Renal cortex interstitium (tissue), 11 donors: ENCODE measurements around the gene MAEA. TPM values are rescaled to one million over a fixed set of nuclear protein-coding genes. Genes with fewer than 3 reads are reported as not detected.
"Not testable (repeated sequence)": the region's sequence is repeated elsewhere in the genome, so short reads cannot be mapped to it uniquely, and the experiment has no call there.

Experiments used
- DNase-seq, 11 donors: peaks; one replicate each; pipeline ENCODE4 v3.0.0-alpha.2; 2013; ENCODE audit warnings: low read depth in 9 of 11, low spot score in 4 of 11; ENCODE audit errors: extremely low read depth in 1 of 11
- polyA plus RNA-seq, 3 donors: library from polyadenylated mRNA; unstranded; fragments of 120-200 nt; gene quantifications; one replicate each; pipeline ENCODE4 v1.2.1, GENCODE V29; 2013; ENCODE audit not compliant: insufficient read length in 3 of 3

The MAEA gene
- polyA plus RNA-seq, 3 donors = 59.8 to 85.4 (median 73.0) TPM

DNA sequence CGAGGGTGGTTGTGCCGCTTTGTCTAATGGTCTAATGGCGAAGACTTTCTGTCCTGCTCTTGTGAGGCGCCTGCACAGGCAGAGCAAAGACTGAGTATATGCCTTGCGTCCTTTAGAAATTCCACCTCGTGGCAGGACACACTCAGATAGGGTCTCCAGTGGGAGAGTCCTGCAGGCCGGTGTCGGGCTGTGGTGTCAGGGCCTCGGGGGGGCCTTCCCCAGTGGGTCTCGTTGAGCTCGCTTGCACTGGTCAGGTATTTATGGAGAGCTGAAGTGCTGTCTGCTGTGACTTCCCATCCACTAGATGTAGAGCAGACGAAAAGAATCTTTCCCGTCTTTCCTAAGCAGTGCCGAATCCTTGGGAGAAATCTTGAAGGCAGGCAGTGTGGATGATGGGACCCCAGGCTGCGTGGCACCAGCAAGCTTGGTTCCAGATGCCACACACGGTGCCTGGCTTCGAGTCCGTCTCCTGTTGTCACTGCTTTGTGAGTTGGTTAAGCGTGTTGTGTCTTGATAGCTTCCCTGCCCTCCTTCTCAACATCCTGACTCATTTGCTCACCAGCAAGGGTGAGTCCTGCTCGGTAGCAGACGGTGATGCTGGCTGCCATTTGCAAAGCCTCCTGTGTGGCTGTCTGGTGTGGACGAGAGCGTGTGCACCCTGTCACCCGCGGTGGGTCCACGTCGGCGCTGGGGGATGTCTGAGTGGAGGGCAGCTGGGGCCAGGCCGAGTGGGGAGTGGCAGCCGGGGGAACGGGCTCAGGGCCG is 20.5 kb downstream of the MAEA start:
- no peak for DNase-seq

DNA sequence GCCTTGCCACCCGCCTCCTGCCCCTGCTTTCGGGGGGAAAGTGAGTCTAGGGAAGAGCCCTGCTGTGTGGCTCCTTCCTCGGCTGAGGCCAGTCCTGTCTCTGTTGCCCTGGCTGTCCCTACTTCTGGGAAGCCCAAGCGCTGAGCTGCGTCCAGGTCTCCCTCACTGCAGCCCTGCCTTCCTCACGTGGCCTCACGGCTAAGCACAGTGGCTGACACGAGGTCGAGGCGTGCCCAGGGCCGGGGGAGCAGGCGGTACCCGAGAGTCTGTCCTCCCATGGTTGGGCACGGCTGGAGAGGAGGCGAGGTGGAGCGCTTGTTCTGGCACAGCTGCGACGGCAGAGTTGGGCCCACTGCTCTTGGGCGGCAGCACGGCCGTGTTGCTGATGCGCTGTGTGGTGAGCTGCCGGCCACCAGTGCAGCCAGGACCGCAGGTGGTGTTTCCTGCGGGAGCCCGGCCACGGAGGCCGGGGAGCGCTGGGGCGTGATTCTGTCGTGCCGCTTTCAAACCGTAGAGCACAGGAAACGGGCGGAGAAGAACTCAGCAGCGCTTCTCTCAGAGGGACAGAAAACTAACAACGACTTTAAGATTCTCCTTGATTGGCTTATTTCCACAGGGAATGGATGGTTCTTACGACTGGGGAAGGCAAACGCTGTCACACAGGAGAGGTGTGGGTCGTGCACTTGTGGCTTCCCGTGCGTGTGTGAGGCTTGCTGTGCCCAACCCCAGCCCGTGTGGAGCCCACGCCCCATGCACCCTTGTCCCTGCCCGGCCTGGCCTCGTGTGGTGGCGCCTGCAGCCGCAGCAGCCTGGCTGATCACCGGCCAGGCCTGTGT is 21.3 kb downstream of the MAEA start:
- no peak for DNase-seq

DNA sequence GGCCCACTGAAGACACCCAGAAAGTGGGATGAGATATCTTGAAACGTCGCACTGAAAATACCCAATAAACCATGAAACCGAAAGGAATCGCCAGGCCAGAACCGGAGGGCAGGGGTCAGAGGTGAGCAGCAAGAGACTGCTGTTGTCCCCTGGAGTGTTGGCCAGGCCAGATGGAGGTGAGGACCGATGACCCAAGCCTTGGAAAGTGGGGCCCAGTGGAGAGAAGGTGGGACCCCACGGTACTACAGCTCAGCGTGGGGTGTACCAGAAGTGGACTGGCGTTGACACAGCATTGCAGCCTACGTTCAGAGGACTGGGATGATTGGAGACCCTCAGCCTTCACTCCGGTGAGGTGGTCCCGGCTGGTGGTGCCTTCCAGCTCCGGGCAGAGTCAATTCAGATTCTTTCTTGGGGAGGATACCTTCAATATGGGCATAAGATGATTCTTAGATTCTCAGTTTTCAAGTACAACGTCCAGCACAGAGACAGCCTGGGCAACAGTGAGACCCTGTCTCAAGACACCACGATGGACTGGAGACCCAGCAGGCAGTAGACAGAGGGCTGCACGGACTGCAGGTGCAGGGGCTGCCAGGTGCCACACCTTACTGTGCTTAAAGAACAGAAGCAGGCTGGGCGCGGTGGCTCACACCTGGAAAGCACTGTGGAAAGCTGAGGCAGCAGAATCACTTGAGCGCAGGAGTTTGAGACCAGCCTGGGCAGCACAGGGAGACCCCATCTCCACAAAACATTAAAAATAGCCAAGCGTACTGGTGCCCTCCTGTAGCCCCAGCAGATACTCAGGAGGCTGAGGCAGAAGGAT is 23.3 kb downstream of the MAEA start:
- no peak for DNase-seq

DNA sequence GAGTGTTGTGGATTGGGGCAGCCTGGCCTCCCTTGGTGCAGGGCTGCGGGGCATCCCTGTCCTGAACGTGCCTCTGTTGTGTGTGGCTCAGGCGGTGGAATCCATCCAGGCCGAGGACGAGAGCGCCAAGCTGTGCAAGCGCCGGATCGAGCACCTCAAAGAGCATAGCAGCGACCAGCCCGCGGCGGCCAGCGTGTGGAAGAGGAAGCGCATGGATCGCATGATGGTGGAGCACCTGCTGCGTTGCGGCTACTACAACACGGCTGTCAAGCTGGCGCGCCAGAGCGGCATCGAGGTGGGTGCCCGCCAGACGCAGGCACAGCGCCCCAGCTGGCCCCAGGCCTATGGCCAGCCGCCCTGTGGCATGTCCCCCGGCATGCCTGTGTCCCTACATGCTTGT is 25.6 kb downstream of the MAEA start:
- no peak for DNase-seq

DNA sequence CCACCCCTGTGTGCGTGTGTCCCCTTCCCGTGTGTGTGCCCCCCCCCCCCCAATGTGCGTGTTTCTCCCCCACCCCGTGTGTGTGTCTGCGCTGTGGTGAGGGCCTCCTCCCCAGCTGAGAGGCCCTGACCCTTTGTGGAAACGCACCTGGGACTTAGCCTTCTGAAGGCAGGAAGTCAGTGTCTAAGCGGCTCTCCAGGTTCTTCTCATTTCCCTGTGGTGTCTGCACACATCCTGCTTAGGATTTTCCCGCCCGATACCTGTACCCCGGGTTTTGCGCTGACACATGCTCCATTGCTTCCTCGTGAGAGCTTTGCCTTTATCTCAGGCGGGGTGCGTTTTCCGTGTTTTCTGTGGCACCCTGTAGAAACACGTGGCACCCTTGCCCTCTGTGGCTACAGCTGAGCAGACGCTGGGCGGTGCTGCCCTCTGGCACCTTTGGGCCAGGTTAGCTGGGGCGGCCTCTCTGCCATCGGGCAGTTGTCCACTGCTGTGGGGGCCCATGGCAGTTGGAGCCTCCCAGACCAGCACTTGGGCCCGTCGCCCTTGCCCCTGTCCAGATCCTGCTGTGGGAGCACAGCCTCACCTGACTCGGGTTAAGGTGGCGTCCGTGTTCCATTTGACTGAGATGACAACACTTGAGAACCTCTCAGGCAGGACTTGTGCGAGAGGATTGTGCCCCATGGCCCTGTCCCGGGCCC is 26.3 kb downstream of the MAEA start:
- no peak for DNase-seq

DNA sequence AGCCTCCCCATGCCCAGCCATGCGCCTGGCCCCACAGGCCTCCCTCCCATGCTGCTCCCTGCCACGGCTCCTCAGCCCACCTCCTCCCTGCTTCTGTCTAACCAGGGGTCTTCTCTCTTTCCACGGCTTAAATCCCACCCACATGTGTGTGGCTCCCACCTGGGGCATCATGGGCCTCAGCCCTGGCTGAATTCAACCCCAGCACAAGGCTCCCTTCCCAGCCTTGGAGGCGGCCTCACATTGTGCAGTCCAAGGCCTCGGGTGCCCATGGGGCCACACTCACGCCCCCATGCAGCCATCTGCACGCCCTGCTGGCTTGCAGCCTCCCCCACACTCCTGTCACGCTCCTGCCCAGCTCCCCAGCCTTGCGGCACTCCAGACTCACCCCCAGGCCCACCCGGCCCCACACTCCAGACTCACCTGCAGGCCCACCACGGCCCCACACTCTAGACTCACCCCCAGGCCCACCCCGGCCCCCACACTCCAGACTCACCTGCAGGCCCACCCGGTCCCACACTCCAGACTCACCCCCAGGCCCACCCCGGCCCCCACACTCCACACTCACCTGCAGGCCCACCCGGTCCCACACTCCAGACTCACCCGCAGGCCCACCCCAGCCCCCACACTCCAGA is 27.0 kb downstream of the MAEA start:
- no peak for DNase-seq

DNA sequence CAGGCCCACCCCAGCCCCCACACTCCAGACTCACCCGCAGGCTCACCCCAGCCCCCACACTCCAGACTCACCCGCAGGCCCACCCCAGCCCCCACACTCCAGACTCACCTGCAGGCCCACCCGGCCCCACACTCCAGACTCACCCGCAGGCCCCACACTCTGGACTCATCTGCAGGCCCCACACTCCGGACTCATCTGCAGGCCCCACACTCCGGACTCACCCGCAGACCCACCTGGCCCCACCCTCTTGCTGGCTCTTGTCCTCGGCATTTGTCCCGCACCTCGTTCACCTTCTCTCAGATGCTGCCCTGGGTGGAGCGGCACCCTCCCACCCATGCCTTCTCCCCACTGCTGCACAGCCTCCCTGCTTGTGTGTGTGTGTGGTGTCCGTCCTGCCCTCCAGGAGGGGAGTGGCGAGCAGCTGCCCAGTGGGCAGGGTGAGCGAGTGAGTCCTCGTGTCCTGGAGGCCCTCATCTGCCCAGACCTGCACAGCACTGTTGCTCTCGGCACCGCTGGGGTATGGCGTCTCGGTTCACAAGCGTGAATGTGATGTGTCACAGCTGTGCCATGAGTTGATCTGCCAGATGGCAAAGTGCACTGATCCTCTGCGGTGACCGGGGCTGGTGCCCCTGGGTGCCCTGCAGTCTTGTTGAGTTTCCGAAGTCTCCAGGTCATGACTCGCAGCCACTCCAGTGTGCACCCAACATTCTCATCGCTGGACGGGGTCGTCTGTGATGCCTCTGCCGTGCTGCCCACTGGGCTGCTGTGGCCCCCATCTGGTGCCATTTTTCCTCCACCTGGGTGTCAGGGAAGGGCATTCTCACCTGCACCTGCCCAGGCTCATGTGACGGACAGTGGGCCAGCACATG is 27.7 kb downstream of the MAEA start:
- no peak for DNase-seq

DNA sequence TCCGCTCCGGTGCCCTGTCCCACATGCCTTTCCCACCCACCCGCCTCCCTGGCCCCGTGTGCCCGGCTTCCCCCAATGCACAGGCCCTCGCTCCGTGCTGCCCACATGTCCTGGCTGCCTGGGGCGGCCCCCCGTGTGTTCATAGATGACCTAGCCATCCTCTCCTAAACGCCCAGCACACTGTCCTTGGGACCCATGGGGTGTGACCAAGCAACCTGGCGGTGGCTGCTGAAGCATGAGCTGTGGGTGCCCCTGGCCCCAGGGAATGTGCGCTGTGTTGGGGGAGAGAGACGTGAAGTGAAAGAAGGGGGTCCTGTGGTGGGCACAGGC is 28.3 kb downstream of the MAEA start:
- no peak for DNase-seq

DNA sequence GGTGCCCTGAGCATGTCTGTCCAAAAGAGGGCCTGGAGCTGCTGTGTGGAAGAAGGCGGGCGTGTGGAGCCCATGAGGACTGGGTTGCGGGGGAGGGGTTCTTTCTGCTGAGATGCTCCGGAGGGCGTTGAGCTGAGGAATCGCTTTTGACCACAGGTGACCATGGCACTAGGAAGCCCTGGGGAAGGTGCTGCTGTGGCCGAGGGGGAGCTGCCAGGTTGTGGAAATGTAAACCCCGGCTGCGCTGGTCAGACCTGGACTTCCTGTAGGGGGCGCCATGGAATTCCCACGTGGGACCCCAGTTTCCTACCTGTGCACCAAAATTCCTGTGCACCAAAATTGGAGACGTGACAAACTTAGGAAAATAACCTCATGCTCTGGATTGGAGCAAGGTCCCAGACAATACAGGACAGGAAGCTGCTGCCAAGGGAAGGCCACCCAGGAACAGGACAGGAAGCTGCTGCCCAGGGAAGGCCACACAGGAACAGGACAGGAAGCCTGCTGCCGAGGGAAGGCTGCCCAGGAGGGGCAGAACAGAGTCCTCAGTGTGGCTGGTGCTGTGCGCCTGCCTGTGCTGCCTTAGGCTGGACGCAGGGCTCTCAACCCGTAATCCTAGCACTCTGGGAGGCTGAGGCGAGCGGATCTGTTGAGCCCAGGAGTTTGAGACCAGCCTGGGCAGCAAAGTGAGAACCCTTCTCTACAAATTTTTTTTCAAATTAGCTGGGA is 29.0 kb downstream of the MAEA start:
- no peak for DNase-seq

DNA sequence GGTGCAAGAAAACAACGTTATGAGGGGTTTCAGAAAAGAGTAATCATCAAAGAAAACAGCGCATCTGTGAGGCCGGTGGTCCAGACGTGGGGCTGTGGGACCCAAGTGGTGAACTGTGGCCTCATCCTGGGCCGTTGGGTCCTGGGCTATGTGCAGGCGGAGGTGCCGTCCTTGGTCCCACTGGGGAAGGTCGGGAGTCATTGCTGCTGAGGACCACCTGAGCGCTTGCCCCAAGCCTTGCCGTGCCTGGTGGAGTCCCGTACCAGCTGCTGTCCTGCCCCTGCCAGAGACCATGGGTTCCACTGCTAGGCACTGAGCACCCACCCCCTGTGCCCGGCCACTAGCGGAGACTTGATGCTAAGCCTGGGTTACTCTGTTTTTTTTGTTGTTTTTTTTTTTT is 31.8 kb downstream of the MAEA start:
- DNase-seq = no peak

DNA sequence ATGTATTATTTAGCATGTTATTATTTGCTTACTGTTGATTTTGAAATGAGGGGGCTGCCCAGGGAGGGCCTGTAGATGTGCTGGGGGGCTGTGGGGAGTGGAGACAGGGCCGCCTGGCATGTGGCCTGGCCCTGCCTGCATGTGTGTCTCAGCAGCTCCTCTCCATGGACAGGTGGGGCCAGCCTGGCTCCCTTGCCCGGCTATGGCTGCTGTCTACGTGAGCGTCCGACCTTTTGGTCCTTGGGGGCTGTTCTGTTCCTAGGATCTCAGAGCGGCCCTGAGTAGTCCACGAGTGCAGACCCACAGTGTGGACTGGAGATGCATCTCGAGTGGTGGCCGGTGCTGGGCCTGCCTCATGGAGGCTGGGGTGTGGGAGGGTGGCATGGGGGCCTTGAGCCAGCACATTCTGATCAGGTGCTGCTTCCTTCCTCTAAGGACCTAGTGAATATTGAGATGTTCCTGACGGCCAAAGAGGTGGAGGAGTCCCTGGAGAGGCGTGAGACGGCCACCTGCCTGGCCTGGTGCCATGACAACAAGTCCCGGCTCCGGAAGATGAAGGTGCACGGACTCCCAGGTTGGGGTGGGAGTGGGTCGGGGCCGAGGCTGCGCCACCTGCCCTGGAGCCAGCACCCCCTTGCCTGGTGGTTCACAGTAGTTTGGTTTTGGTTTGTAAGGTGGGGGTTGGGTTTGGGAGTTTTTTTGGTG is 32.4 kb downstream of the MAEA start:
- DNase-seq = no peak

DNA sequence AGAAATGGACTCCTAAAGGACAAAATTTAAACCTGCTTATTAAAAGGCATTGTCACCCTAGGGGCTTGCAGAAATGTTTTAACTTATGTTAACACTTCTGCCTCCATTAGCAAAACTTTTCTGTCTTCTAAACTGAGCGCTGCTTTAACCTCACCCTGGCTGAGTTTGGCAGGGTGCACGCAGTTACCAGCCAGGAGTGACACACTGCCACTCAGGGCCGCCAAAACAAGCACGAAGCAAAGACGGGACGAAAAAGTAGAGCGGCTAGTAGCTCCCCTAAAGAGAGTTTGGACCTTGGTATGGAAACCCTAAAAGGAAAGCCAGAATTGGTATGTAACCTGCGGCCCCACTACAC is 33.6 kb downstream of the MAEA start:
- DNase-seq = no peak

DNA sequence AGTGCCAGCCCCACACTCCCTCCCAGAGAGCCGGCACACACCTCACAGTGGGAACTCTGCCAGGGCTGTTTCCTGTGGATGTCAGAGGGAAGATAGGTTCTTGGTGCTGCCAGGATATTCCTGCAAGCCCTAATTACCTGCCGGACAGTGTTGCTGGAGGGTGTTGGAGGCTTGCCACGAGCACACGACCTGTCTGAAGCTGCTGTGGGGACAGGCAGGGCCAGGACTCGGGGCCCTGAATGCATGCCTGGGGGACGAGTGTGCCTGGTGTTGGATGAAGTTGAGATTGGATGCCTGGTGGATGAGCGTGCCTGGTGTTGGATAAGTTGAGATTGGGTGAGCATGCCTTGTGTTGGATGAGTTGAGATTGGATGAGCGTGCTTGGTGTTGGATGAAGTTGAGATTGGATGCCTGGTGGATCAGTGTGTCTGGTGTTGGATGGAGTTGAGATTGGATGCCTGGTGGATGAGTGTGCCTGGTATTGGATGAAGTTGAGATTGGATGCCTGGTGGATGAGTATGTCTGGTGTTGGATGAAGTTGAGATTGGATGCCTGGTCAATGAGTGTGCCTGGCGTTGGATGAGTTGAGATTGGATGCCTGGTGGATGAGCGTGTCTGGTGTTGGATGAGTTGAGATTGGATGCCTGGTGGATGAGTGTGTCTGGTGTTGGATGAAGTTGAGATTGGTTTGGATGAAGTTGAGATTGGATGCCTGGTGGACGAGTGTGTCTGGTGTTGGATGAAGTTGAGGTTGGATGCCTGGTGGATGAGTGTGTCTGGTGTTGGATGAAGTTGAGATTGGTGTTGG is 34.1 kb downstream of the MAEA start:
- DNase-seq = no peak

DNA sequence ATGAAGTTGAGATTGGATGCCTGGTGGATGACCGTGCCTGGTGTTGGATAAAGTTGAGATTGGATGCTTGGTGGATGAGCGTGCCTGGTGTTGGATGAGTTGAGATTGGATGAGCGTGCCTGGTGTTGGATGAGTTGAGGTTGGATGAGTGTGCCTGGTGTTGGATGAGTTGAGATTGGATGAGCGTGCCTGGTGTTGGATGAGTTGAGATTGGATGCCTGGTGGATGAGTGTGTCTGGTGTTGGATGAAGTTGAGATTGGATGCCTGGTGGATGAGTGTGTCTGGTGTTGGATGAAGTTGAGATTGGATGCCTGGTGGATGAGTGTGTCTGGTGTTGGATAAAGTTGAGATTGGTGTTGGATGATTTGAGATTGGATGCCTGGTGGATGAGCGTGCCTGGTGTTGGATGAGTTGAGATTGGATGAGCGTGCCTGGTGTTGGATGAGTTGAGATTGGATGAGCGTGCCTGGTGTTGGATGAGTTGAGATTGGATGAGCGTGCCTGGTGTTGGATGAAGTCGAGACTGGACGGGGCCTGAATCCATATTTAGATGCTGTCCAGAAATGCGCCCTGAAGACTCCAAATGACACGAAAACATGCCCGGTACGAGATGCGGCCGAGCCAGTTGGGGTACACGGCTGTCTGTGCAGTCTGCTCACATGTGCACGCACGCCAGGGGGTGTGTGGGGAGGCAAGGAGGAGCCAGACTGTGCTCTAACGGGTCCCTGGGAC is 34.9 kb downstream of the MAEA start:
- not testable (repeated sequence) for DNase-seq

DNA sequence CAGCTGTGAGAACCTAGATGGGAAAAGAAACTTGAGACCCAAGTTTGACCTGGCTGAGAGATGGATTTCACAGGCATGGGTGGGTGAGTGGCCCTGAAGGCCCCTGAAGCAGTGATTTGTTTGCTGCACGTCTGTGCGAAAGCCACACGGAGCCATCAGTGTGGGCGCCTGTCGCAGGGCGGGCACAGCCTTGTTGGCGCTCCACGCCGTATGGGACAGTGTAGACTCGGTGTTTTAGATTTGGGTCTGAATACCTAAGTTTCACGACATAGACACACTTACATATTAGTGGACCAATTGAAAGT is 35.4 kb downstream of the MAEA start:
- no peak for DNase-seq
